ENCODE results near the gene DNAH8.

The DNAH8 gene

GRCh38 chr6:38702558-38703397, 12.3 kb upstream of the DNAH8 start, which contains the start of gene GLO1:
TSS of gene GLO1 (minus strand) at chr6:38703145. CDS start at chr6:38703054, 91 bp downstream.
- DNase-seq, result peak; percentile 97

- DNase-seq, result no peak
Measured at GRCh38 chr6:38703949-38704590, 11.0 kb upstream of the DNAH8 start.

- DNase-seq, result no peak
Measured at GRCh38 chr6:38705924-38706323, 9.2 kb upstream of the DNAH8 start.

GRCh38 chr6:38708496-38708895, 6.6 kb upstream of the DNAH8 start:
- no peak for DNase-seq

DNA sequence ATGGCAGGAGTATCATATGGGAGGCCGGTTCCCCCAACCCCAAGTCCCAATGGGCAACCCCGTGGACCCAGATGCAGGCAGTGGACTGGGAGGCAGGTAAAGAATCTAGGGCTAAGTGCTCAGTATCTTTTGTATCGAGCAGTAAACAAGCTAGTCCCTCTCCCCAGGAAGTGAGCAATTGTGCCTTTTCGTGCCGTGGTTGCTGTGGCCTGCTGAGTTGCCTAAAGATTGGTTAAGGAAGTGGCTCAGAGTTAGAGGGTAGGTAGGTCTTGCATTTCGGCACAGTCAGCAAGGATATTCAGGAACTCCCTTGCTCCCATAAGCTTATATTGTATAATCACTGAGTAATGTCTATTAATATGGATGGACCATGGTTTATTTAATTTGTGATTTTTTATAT, 1.3 kb upstream of the DNAH8 start:
- peak; percentile 55 for DNase-seq

DNA sequence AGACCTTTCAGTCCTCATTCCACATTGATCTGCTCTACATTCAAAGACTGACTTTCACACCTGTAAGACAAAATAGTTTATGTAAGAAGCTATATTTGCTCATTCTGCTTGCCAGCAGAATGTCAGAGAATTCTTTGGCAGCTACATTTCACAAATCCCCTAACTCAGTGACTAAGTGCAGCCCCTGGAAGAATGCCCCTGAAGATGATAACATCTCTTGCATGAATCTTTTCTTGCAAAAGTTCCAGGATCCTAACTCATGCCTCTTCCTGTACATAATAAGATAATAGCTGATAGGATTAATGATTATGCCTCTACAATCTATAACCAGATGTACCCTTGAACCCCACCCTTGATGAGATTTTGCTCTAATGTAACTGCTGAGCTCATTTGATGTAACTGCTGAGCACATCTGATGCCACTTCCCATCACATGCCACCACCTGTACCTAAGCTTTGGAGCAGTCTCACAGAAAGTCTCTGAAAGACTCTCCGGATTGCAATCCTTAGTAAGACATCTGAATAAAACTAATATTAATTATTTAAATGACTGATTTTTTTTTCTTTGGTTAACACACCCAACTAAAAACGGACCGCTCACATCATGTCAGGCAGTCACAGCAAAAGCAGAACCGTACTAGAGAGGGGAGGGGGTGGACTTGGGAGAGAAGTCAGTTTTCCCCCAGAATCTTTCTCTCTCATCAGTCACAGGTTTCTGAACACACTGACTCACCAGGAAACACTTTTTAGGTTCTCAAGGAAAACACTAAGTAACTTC, 684 bp upstream of the DNAH8 start:
- DNase-seq, result no peak

DNA sequence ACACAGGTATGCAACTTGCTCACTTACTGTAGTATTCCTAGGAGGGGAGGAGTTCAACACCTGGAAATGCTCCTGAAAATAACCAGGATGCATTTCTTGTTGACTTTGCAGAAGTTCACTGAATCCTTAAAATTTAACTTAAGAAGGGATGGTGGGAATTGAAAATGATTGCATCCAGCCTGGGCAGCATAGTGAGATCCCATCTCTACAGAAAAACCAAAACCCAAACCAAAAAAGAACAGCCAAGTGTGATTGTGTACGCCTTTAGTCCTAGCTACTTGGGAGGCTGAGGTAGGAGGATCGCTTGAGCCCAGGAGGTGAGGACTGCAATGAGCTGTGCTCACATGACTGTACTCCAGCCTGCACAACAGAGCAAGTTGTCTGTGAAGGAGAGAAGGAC, 1.7 kb downstream of the DNAH8 start:
- no peak for DNase-seq

GRCh38 chr6:38719358-38719757, 4.2 kb downstream of the DNAH8 start:
- no peak for DNase-seq

DNA sequence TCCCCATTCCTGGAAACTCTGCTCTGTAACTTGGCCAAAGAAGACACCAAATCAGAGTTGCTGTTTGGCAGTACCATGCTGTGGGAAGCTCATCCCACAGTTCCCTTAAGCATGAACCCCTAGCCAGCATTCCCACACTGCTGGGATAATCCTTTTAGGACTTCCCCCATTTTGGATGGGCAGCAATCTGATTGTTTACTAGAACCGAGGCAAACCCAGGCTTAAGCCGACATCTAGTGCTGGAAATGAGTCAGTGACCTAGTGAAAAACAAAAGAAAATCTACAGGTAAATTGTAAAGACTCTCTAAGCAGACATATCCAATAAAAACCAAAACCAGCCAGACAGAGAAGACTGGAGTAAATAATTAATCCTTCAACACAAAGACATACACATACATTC, 5.2 kb downstream of the DNAH8 start:
- DNase-seq, result no peak

DNA sequence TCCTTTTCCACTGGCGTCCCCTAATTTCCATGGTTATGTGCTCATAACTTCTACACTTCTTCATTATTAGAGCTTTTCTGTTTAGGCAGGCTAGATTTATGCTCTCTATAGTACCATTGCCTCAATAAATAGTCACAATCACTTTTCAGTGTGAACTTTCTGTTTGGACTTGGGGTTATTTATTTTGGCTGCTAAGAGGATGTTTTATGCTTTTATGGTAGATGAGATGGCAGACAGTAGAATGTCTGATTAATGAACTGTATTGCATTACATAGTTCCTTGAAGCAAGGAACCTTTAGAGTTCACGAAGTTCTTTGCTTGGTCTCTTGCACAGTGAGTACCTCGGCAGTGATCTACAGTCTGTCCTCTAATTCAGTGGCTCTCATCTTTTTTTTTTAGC, 6.9 kb downstream of the DNAH8 start:
- no peak for DNase-seq

DNA sequence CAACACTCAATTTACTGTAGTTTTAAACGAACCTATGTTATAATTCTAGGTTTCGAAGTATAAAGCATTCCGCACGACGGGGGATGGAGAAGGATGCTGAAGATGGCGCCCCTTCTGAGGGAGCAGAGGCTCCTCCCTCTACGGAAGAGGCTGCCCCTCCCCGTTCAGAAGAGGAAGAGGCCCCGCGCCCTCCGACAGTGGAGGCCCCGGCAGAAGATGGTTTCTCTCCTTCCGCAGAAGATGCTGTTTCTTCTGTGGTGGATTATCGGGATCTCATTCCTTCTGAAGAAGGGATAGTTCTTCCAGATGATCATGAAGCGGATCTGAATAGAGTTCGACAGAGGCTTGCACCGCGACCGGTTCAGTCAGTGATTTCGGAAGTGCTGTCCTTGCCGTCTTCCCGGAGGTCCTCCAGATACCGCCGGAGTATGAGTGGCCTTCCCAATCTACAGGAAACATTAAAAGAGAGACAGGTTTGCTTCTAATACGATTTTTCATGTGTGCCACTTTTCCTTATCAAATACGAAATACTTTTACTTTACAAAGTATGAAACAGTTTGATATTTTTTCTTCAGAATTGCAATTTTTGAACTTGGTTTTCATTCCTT, 7.7 kb downstream of the DNAH8 start:
- DNase-seq, result no peak

DNA sequence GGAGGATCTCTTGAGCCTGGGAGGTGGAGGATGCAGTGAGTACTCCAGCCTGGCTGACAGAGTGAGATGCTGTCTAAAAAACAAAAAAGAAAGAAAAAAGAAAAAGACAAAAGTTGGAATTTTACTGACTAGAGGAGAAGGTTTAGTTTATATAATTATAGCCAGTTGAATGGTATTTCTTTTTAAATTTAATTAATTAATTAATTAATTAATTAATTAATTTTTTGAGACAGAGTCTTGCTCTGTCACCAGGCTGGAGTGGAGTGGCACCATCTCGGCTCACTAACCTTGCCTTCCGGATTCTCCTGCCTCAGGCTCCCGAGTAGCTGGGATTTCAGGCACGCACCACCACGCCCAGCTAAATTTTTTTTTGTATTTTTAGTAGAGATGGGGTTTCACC, 8.7 kb downstream of the DNAH8 start:
- DNase-seq, result no peak

GRCh38 chr6:38724343-38724742, 9.2 kb downstream of the DNAH8 start:
- DNase-seq, result no peak

GRCh38 chr6:38725414-38726183, 10.5 kb downstream of the DNAH8 start:
- no peak for DNase-seq

- DNase-seq, result no peak
Measured at GRCh38 chr6:38728203-38728602, 13.1 kb downstream of the DNAH8 start.

DNA sequence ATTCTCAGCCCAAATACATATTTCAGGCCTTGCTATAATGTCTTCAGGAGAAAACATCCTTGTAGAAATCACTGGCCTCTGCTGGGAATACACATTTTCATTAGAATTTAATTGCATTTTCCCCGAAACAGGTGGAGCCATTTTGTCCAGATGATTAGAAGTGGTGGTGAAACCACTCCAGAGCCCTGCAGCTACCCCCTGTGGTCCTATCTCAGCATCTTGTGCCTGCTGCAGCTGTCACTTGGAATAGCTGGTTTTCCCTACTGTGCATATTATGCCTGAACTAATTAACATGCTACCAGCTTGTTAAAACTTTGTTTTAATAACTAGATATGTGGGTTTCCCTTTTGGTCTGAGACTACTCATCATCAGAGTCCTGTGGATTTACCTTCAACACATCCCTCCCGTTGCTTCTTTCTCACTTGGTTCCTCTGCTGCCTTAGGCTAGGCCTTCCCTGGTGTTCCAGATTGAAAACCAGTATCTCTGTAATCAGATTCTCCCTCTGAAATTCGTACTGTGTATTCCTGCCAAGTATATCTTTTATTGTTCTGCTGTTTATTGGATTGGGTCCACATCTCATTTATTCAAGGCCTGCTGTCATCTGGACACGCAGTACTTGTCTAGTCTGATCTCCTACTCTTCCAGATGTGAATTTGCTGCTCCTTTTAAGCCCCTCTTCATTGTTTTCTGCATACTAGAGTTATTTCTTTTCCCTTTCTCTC, 15.2 kb downstream of the DNAH8 start:
- no peak for DNase-seq

DNA sequence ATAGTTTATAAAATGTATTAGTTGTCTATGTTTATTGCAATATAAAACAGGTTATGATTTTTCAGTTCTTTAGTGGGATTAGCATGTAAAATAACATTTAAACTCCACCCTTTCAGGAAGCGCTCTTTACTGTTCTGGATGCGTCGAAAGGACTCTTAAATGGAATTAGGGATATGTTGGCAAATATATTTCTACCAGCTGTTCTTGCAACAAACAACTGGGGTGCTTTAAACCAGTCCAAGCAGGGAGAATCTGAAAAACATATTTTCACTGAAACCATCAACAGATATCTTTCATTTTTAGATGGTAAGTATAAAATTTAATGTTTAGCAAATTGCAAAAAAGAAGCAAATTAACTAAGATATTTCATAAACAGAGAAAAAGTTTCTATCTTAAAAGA, 21.8 kb downstream of the DNAH8 start:
- DNase-seq, result no peak

GRCh38 chr6:38738261-38738660, 23.1 kb downstream of the DNAH8 start:
- DNase-seq, result no peak

GRCh38 chr6:38739532-38739931, 24.4 kb downstream of the DNAH8 start:
- no peak for DNase-seq

- DNase-seq, result no peak
Measured at GRCh38 chr6:38749473-38749872, 34.4 kb downstream of the DNAH8 start.

DNA sequence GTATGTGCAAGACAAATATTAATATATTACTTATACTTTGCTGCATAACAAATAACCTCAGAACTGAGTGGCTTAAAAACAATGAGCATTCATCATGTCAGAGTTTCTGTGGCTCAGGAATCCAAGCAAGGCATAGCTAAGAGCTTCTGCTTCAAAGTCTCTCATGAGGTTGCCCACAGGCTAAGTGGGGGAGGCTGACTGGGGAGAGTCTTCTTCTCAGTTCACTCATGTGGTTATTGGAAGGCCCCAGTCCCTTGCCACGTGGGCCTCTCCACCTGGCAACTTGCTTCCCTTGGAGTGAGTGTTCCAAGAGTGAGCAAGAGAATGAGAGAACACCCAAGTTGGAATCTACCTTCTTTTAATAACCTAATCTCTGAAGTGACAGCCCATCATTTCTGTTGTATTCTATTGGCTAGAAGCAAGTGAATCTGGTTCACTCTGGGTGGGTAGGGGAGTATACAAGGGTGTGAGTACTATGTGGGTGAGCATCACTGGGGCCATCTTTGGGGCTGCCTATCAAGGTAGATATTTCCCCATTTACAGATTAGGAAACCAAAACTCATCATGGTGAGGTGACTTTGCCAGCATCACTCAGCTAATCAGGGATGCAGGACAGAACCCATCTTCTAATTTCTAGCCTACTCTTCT, 36.0 kb downstream of the DNAH8 start:
- DNase-seq, result peak; percentile 28
